ENCODE results near the gene WDR38. TPM values are rescaled to one million over a fixed set of nuclear protein-coding genes. Genes with fewer than 3 reads are reported as not detected.

The WDR38 gene
- total RNA-seq, 1 experiment from 2014 or later, result not detected

GRCh38 chr9:124810663-124811355 lies 42.5 kb upstream of the WDR38 start:
- no peaks in the 10 kb centered on the region for H3K9me3 Mint-ChIP-seq (ENCODE audit: unreplicated experiment)
- intact Hi-C loops (cut with micrococcal nuclease), result loop anchor here (2.0 to 5.0 kb wide), 2 partner anchors 36 to 41 kb away; partner anchors contain the start of gene WDR38
- no peaks in the 10 kb centered on the region for H3K36me3 Mint-ChIP-seq (ENCODE audit: insufficient read depth, unreplicated experiment)
- peak overlapping the region; percentile 89 for H3K27ac Mint-ChIP-seq (ENCODE audit: low read depth, unreplicated experiment)
- ChIA-PET POLR2A (interaction anchor here (0.8 to 1.0 kb wide), 4 partner anchors 9 to 46 kb away, joined by 3 read pairs; no protein-coding TSS in a partner anchor), CTCF (interaction anchor here (0.7 to 10.1 kb wide), 6 partner anchors 17 to 521 kb away, joined by 3 to 112 read pairs (median 5); partner anchors contain the start of genes NR6A1, OLFML2A and WDR38)
- peak overlapping the region; percentile 15 for H3K4me3 Mint-ChIP-seq (ENCODE audit: unreplicated experiment)
- BruUV-seq (replicated peaks), result no TSS peak
- no peaks in the 10 kb centered on the region for H3K27me3 Mint-ChIP-seq (ENCODE audit: insufficient read depth, unreplicated experiment)
- peak; percentile 67 for DNase-seq (ENCODE audit: unreplicated experiment)
- peaks cover 31% of the 10 kb centered on the region for H3K4me1 Mint-ChIP-seq (ENCODE audit: insufficient read depth, unreplicated experiment)
- no peak for TF ChIP-seq CTCF (IDR thresholded peaks at IDR 0.05; ENCODE audit: unreplicated experiment)

- CTCF ChIA-PET, result interaction anchor here (0.6 to 10.1 kb wide), 9 partner anchors 11 to 390 kb away, joined by 3 to 112 read pairs (median 3); partner anchors contain the start of genes NR6A1, OLFML2A and WDR38
- TF ChIP-seq CTCF (IDR thresholded peaks at IDR 0.05; ENCODE audit: unreplicated experiment), result no peak
- POLR2A ChIA-PET, result interaction anchor here (0.7 to 2.9 kb wide), 8 partner anchors 15 to 193 kb away, joined by 3 to 11 read pairs (median 3); partner anchors contain the start of genes ARPC5L and WDR38
- intact Hi-C loops (cut with micrococcal nuclease), result loop anchor here (5.0 kb wide), 1 partner anchor 40 kb away; the partner anchor contains the start of gene WDR38
- Mint-ChIP-seq H3K36me3 (ENCODE audit: insufficient read depth, unreplicated experiment) (no peaks in the 10 kb centered on the region), H3K9me3 (ENCODE audit: unreplicated experiment) (no peaks in the 10 kb centered on the region), H3K27me3 (ENCODE audit: insufficient read depth, unreplicated experiment) (no peaks in the 10 kb centered on the region), H3K4me1 (ENCODE audit: insufficient read depth, unreplicated experiment) (peaks cover 31% of the 10 kb centered on the region), H3K4me3 (ENCODE audit: unreplicated experiment) (no peak overlapping the region), H3K27ac (ENCODE audit: low read depth, unreplicated experiment) (peak overlapping the region; percentile 46)
- BruUV-seq (replicated peaks), result no TSS peak
- peak; percentile 88 for DNase-seq (ENCODE audit: unreplicated experiment)
Observed at GRCh38 chr9:124812441-124812876, 40.8 kb upstream of the WDR38 start.

GRCh38 chr9:124813041-124813440 lies 40.2 kb upstream of the WDR38 start:
- no peak overlapping the region for H3K4me3 Mint-ChIP-seq (ENCODE audit: unreplicated experiment)
- no peak for TF ChIP-seq CTCF (IDR thresholded peaks at IDR 0.05; ENCODE audit: unreplicated experiment)
- H3K36me3 Mint-ChIP-seq (ENCODE audit: insufficient read depth, unreplicated experiment), result no peaks in the 10 kb centered on the region
- peaks cover 35% of the 10 kb centered on the region for H3K4me1 Mint-ChIP-seq (ENCODE audit: insufficient read depth, unreplicated experiment)
- no peaks in the 10 kb centered on the region for H3K9me3 Mint-ChIP-seq (ENCODE audit: unreplicated experiment)
- H3K27me3 Mint-ChIP-seq (ENCODE audit: insufficient read depth, unreplicated experiment), result no peaks in the 10 kb centered on the region
- POLR2A ChIA-PET, result interaction anchor here (0.7 to 2.9 kb wide), 5 partner anchors 21 to 194 kb away, joined by 3 to 11 read pairs (median 7); partner anchors contain the start of genes NR6A1 and WDR38
- peak overlapping the region; percentile 46 for H3K27ac Mint-ChIP-seq (ENCODE audit: low read depth, unreplicated experiment)
- no peak for DNase-seq (ENCODE audit: unreplicated experiment)
- CTCF ChIA-PET, result interaction anchor here (0.6 to 10.1 kb wide), 7 partner anchors 11 to 43 kb away, joined by 3 to 112 read pairs (median 3); partner anchors contain the start of genes NR6A1, OLFML2A and WDR38
- intact Hi-C loops (cut with micrococcal nuclease), result loop anchor here (5.0 kb wide), 1 partner anchor 39 kb away; the partner anchor contains the start of gene WDR38
- no TSS peak for BruUV-seq (replicated peaks)

Data from MCF 10A (cell line).